OCI-LY7 (cell line): ENCODE measurements around the gene MAP3K8.

Source experiments
- EZH2phosphoT487 ChIP-seq: fragments of 200-600 bp; sonication (generic); IDR thresholded peaks from 2 replicates; pipeline ENCODE4 v1.6.1; 2018; ENCODE audit warnings: low read depth, borderline replicate concordance, mild to moderate bottlenecking, mixed run types, antibody characterized with exemption, low read length, moderate library complexity, mixed read lengths
- TF ChIP-seq, protein P1 (sequence below): fragments of 200-600 bp; sonication (generic); conservative IDR thresholded peaks from 2 replicates; pipeline ENCODE4 v1.5.1; 2014; ENCODE audit warnings: mild to moderate bottlenecking, antibody characterized with exemption, low read length, moderate library complexity, mixed read lengths

DNA sequence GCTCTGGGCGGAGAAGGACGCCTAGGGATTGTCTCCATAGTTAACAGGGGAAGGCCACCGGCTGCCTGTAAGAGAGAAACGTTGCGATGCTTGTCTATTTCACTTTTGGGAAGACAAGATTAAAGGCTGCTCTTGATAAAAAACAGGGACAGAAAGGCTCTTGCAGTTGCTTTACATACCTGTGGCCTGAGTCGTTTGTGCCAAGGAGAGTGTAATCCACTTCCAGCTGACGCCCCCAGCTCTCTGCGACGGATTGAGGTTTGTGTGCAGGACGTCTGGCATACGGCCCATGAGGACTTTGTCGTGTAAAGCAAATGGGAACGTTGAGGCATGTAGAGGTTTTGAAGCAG is 1.1 kb downstream of the MAP3K8 start:
- TF ChIP-seq, protein P1, sequence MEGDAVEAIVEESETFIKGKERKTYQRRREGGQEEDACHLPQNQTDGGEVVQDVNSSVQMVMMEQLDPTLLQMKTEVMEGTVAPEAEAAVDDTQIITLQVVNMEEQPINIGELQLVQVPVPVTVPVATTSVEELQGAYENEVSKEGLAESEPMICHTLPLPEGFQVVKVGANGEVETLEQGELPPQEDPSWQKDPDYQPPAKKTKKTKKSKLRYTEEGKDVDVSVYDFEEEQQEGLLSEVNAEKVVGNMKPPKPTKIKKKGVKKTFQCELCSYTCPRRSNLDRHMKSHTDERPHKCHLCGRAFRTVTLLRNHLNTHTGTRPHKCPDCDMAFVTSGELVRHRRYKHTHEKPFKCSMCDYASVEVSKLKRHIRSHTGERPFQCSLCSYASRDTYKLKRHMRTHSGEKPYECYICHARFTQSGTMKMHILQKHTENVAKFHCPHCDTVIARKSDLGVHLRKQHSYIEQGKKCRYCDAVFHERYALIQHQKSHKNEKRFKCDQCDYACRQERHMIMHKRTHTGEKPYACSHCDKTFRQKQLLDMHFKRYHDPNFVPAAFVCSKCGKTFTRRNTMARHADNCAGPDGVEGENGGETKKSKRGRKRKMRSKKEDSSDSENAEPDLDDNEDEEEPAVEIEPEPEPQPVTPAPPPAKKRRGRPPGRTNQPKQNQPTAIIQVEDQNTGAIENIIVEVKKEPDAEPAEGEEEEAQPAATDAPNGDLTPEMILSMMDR: no peak
- no peak for TF ChIP-seq EZH2phosphoT487
